Muscle of arm (tissue), 12 donors: Measurements from ENCODE around the gene TMEM141. TPM values are rescaled to one million over a fixed set of nuclear protein-coding genes. Genes with fewer than 3 reads are reported as not detected.

Source experiments
- polyA plus RNA-seq, 12 donors: library from polyadenylated mRNA; unstranded; fragments of 120-200 nt; gene quantifications; one replicate each; pipeline ENCODE4 v1.2.1, GENCODE V29; 2013; ENCODE audit not compliant: insufficient read length in 12 of 12

TMEM141 gene
- polyA plus RNA-seq, 12 donors, result 26.7 to 128 (median 30.8) TPM; not detected in 1

Other genes starting within 250 kb of the TMEM141 start
- gene NOTCH1, start 245.3 kb upstream of the TMEM141 start, polyA plus RNA-seq, result 10 to 100 TPM in 11 of 12 donors, not detected in 1; 18.0 to 47.5 (median 20.6) TPM
- gene EGFL7, start 128.4 kb upstream of the TMEM141 start, polyA plus RNA-seq, result 10 to 100 TPM in 11 of 12 donors, not detected in 1; 43.2 to 71.5 (median 49.6) TPM
- 10 to 100 TPM in 6 of 12 donors, 1 to 10 TPM in 5, not detected in 1; 8.2 to 32.3 (median 10.1) TPM for gene AGPAT2, start 103.9 kb upstream of the TMEM141 start, polyA plus RNA-seq
- 10 to 100 TPM in 10 of 12 donors, 1 to 10 TPM in 1, not detected in 1; 8.7 to 20.5 (median 14.0) TPM for gene DIPK1B, start 78.8 kb upstream of the TMEM141 start, polyA plus RNA-seq
- gene LCN10, start 48.4 kb upstream of the TMEM141 start, polyA plus RNA-seq, result 10 to 100 TPM in 1 of 12 donors, 1 to 10 TPM in 10, not detected in 1; 2.0 to 21.3 (median 7.1) TPM
- gene LCN6, start 42.8 kb upstream of the TMEM141 start, polyA plus RNA-seq, result under 1 TPM in 2 of 12 donors, not detected in 10; 0.21 to 0.40 TPM
- 10 to 100 TPM in 1 of 12 donors, 1 to 10 TPM in 8, under 1 TPM in 1, not detected in 2; 0.48 to 10.9 (median 4.1) TPM for gene LCN8, start 33.1 kb upstream of the TMEM141 start, polyA plus RNA-seq
- 1 to 10 TPM in 1 of 12 donors, under 1 TPM in 9, not detected in 2; 0.20 to 1.1 (median 0.44) TPM for gene LCN15, start 26.8 kb upstream of the TMEM141 start, polyA plus RNA-seq
- gene CCDC183, start 5.0 kb downstream of the TMEM141 start, polyA plus RNA-seq, result 1 to 10 TPM in 9 of 12 donors, under 1 TPM in 1, not detected in 2; 0.71 to 3.7 (median 2.7) TPM
- 10 to 100 TPM in 11 of 12 donors, not detected in 1; 40.9 to 81.7 (median 48.7) TPM for gene RABL6, start 16.6 kb downstream of the TMEM141 start, polyA plus RNA-seq
- 1 to 10 TPM in 10 of 12 donors, under 1 TPM in 1, not detected in 1; 0.93 to 7.0 (median 1.5) TPM for gene AJM1, start 51.1 kb downstream of the TMEM141 start, polyA plus RNA-seq
- gene PHPT1, start 58.1 kb downstream of the TMEM141 start, polyA plus RNA-seq, result 100 to 1,000 TPM in 2 of 12 donors, 10 to 100 TPM in 9, not detected in 1; 60.3 to 100 (median 73.7) TPM
- gene MAMDC4, start 61.0 kb downstream of the TMEM141 start, polyA plus RNA-seq, result 100 to 1,000 TPM in 1 of 12 donors, 1 to 10 TPM in 10, not detected in 1; 2.7 to 131 (median 3.9) TPM
- 100 to 1,000 TPM in 11 of 12 donors, not detected in 1; 262 to 391 (median 299) TPM for gene EDF1, start 75.0 kb downstream of the TMEM141 start, polyA plus RNA-seq
- 10 to 100 TPM in 5 of 12 donors, 1 to 10 TPM in 6, not detected in 1; 7.1 to 15.5 (median 9.1) TPM for gene TRAF2, start 95.2 kb downstream of the TMEM141 start, polyA plus RNA-seq
- gene FBXW5, start 153.4 kb downstream of the TMEM141 start, polyA plus RNA-seq, result 10 to 100 TPM in 11 of 12 donors, not detected in 1; 26.2 to 46.7 (median 30.6) TPM
- gene C8G, start 153.9 kb downstream of the TMEM141 start, polyA plus RNA-seq, result 1 to 10 TPM in 1 of 12 donors, under 1 TPM in 7, not detected in 4; 0.27 to 1.2 (median 0.48) TPM
- 1 to 10 TPM in 5 of 12 donors, under 1 TPM in 4, not detected in 3; 0.23 to 1.4 (median 1.1) TPM for gene LCN12, start 160.9 kb downstream of the TMEM141 start, polyA plus RNA-seq
- gene PTGDS, start 186.2 kb downstream of the TMEM141 start, polyA plus RNA-seq, result 10 to 100 TPM in 6 of 12 donors, 1 to 10 TPM in 4, not detected in 2; 5.3 to 30.3 (median 13.6) TPM
- gene LCNL1, start 191.6 kb downstream of the TMEM141 start, polyA plus RNA-seq, result under 1 TPM in 10 of 12 donors, not detected in 2; 0.19 to 0.74 (median 0.54) TPM
- 10 to 100 TPM in 11 of 12 donors, not detected in 1; 15.5 to 51.6 (median 19.6) TPM for gene PAXX, start 201.1 kb downstream of the TMEM141 start, polyA plus RNA-seq
- 10 to 100 TPM in 1 of 12 donors, 1 to 10 TPM in 2, under 1 TPM in 6, not detected in 3; 0.23 to 26.6 (median 0.49) TPM for gene CLIC3, start 205.2 kb downstream of the TMEM141 start, polyA plus RNA-seq
- 10 to 100 TPM in 11 of 12 donors, not detected in 1; 10.1 to 28.9 (median 13.0) TPM for gene ABCA2, start 236.9 kb downstream of the TMEM141 start, polyA plus RNA-seq
- under 1 TPM in 3 of 12 donors, not detected in 9; 0.05 to 0.45 (median 0.08) TPM for gene FUT7, start 240.7 kb downstream of the TMEM141 start, polyA plus RNA-seq